Adrenal gland (tissue), 12 donors: ENCODE data around the gene KRT15. TPM values are rescaled to one million over a fixed set of nuclear protein-coding genes. Genes with fewer than 3 reads are reported as not detected.

Experiments
- DNase-seq, 7 donors: peaks; one replicate each; pipeline ENCODE4 v3.0.0-alpha.2; 2019 to 2020
- H3K27ac ChIP-seq, 5 donors: fragments of 200-600 bp; sonication (generic) in 4 of 5; 1 replicate in 3 of 5; 2 replicates in 2 of 5; pipeline versions ENCODE4 v1.5.1 to v1.8.0; 2016 to 2020; ENCODE audit warnings: mild to moderate bottlenecking in 1 of 5
- H3K27me3 ChIP-seq: fragments of 200-600 bp; 2 replicates; pipeline ENCODE4 v1.8.0; 2021
- H3K36me3 ChIP-seq, 2 donors: fragments of 200-600 bp; replicated peaks in 1 of 2; 1 replicate in 1 of 2; 2 replicates in 1 of 2; pipeline versions ENCODE4 v1.5.1 to v1.8.0; 2018 to 2022
- H3K4me1 ChIP-seq, 2 donors: fragments of 200-600 bp; replicated peaks in 1 of 2; 1 replicate in 1 of 2; 2 replicates in 1 of 2; pipeline versions ENCODE4 v1.5.1 to v1.8.0; 2018 to 2021
- H3K4me3 ChIP-seq, 4 donors: fragments of 200-600 bp; sonication (generic) in 3 of 4; one replicate each; pipeline ENCODE4 v1.5.1; 2016 to 2018
- H3K9me3 ChIP-seq, 3 donors: fragments of 200-600 bp; sonication (generic) in 1 of 3; replicated peaks in 1 of 3; 1 replicate in 2 of 3; 2 replicates in 1 of 3; pipeline versions ENCODE4 v1.5.1 to v1.8.0; 2016 to 2021
- POLR2A ChIP-seq, 2 donors: fragments of 450-650 bp; IDR thresholded peaks; one replicate each; pipeline ENCODE4 v1.6.1; 2017; ENCODE audit warnings: antibody characterized with exemption in 2 of 2, mild to moderate bottlenecking in 2 of 2, moderate library complexity in 1 of 2
- WGBS, 4 donors: extraction: QIAGEN DNeasy Blood & Tissue Kit in 2 of 4; methylation state at CpG; one replicate each; pipeline versions ENCODE4 v1.1.5 to v1.1.7; 2013 to 2017; 5-methylcytosine and 5-hydroxymethylcytosine counted together
- intact Hi-C, 2 donors: fragments of 100-400 bp; cut with DNase I; formaldehyde crosslinking; loops; one replicate each; pipeline versions ENCODE4 v1.14.1 to v1.15.0; 2022 to 2023
- polyA plus RNA-seq, 3 donors: library from polyadenylated mRNA; stranded (reverse); fragments of 200-250 nt in 2 of 3; fragments of 350-450 nt in 1 of 3; fragmentation: Illumina TruSeq in 1 of 3; extraction: RNeasy Lipid Tissue Mini Kit (QIAGEN cat#74804) in 1 of 3; gene quantifications; one replicate each; pipeline ENCODE4 v1.2.3, GENCODE V29; 2013 to 2014
- total RNA-seq, 9 donors: library from RNA; depleted of rRNA in 4 of 9; stranded (reverse); fragments of >200 nt in 4 of 9; fragments of 120-200 nt in 1 of 9; fragmentation: NEBNext Ultra II Directional in 1 of 9; extraction: Animal tissue kit (Norgen Biotek cat#: 25700) in 1 of 9; gene quantifications; one replicate each; pipeline versions ENCODE4 v1.1.0 to v1.2.4, GENCODE V29; 2013 to 2023
- TF ChIP-seq, protein P1 (sequence below), 6 experiments: fragments of 450-650 bp in 4 of 6; fragments of 200-600 bp in 2 of 6; sonication (generic) in 1 of 6; IDR thresholded peaks; 1 replicate in 5 of 6; 2 replicates in 1 of 6; pipeline versions ENCODE4 v1.5.1 to v1.8.0; 2016 to 2021; ENCODE audit warnings: antibody characterized with exemption in 6 of 6, mild to moderate bottlenecking in 2 of 6, moderate library complexity in 1 of 6
- donor health status: healthy with polysubstance abuse.
- donor health status: Bipolar disorder and iron deficiency.
- donor health status: DM: yes; HTN: yes; CAD: no.
- donor health status: DM: no; HTN: no; CAD: no.
- donor health status: DM: no; HTN: no; CAD: no.
- donor health status: DM: yes; HTN: yes; CAD: no.

Gene KRT15
- total and polyA plus RNA-seq, 12 donors = 0.18 to 0.88 (median 0.44) TPM; not detected in 8

DNA sequence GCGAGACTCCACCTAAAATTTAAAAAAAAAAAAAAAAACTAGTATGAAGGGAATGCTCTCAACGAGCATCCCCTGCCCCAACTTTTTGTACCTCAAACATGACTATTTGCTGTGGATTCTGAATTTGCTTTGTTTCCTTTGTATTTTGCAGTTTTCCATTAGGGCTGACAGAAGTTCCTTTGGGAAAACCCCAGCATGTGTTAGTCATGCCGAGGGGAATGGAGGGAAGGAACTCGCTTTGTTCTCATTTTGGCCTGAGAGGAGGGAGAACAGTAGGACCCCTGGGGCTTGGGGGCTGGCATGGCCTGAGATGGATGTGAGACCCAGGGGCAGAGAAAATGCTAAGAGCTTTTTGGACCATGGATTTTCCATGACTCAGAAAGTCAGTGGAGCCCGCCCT lies 32.7 kb upstream of the KRT15 start:
- WGBS, 4 donors = 61 to 75% (median 67%) methylated on average over 5 of the region's 5 CpGs
- Histone ChIP-seq H3K27ac (no peak overlapping the region), H3K9me3 (no peaks in the 10 kb centered on the region), H3K36me3 (no peaks in the 10 kb centered on the region), H3K27me3 (no peaks in the 10 kb centered on the region), H3K4me3 (no peak overlapping the region), H3K4me1 (peaks cover 15 to 19% of the 10 kb centered on the region in 2 donors)
- TF ChIP-seq, protein P1, sequence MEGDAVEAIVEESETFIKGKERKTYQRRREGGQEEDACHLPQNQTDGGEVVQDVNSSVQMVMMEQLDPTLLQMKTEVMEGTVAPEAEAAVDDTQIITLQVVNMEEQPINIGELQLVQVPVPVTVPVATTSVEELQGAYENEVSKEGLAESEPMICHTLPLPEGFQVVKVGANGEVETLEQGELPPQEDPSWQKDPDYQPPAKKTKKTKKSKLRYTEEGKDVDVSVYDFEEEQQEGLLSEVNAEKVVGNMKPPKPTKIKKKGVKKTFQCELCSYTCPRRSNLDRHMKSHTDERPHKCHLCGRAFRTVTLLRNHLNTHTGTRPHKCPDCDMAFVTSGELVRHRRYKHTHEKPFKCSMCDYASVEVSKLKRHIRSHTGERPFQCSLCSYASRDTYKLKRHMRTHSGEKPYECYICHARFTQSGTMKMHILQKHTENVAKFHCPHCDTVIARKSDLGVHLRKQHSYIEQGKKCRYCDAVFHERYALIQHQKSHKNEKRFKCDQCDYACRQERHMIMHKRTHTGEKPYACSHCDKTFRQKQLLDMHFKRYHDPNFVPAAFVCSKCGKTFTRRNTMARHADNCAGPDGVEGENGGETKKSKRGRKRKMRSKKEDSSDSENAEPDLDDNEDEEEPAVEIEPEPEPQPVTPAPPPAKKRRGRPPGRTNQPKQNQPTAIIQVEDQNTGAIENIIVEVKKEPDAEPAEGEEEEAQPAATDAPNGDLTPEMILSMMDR (IDR thresholded peaks at IDR 0.05) = no peak
- TF ChIP-seq POLR2A (IDR thresholded peaks at IDR 0.05) = no peak
- intact Hi-C loops = loop anchor here in 1 of 2 donors (5.0 kb wide), 1 partner anchor 106 kb away; no protein-coding TSS in a partner anchor
- no peak for DNase-seq

DNA sequence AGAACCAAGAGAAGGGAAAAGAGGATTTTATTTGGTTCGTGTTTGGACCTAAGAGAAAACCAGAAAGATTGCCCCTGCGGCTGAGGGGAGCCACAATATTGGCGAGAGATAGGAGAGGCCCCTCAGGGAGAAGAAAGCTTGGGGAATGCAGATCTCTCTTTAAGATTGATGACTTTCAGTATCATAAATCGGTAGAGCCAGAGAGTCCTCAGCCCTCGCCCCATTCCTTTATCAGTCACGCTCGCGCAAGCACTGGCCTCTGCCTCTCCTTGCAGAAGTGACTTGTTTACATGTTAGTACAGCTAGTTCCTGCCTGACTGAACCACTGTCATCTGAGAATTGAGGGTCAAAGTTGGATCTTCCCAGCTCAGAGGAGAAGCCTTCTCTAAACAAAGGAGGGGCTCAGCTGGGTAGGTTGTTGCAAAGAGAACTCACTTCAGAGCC lies 30.9 kb upstream of the KRT15 start:
- no peak overlapping the region for H3K4me3 ChIP-seq
- no peaks in the 10 kb centered on the region for H3K9me3 ChIP-seq
- H3K4me1 ChIP-seq = peaks cover 15 to 19% of the 10 kb centered on the region in 2 donors
- peak in 1 of 7 donors; percentile 63 for DNase-seq
- H3K36me3 ChIP-seq = no peaks in the 10 kb centered on the region
- no peaks in the 10 kb centered on the region for H3K27me3 ChIP-seq
- intact Hi-C loops = loop anchor here (2.0 to 5.0 kb wide), 3 partner anchors 99 to 637 kb away; no protein-coding TSS in a partner anchor
- TF ChIP-seq, protein P1 (IDR thresholded peaks at IDR 0.05) = no peak
- TF ChIP-seq POLR2A (IDR thresholded peaks at IDR 0.05) = no peak
- H3K27ac ChIP-seq = peak overlapping the region in 1 of 5 donors; percentile 2
- 67 to 75% (median 75%) methylated on average over 8 of the region's 8 CpGs for WGBS, 4 donors

GRCh38 chr17:41548844-41549595 lies 30.3 kb upstream of the KRT15 start:
- Histone ChIP-seq H3K4me1 (peaks cover 15 to 19% of the 10 kb centered on the region in 2 donors), H3K27ac (peak overlapping the region in 3 of 5 donors; percentile 37 to 72 (median 57)), H3K36me3 (no peaks in the 10 kb centered on the region), H3K4me3 (peak overlapping the region in 1 of 4 donors; percentile 26), H3K27me3 (no peaks in the 10 kb centered on the region), H3K9me3 (no peaks in the 10 kb centered on the region)
- 0 to 2% (median 1%) methylated on average over 9 to 25 of the region's 25 CpGs for WGBS, 4 donors
- intact Hi-C loops = loop anchor here in 1 of 2 donors (2.0 to 5.0 kb wide), 2 partner anchors 100 to 637 kb away; no protein-coding TSS in a partner anchor
- DNase-seq = peak; percentile 79 to 93 (median 84)
- no peak for TF ChIP-seq POLR2A (IDR thresholded peaks at IDR 0.05)
- TF ChIP-seq, protein P1 (IDR thresholded peaks at IDR 0.05) = peak; percentile 61 to 96 (median 84)
